ENCODE data around the gene DTNBP1.

The DTNBP1 gene

DNA sequence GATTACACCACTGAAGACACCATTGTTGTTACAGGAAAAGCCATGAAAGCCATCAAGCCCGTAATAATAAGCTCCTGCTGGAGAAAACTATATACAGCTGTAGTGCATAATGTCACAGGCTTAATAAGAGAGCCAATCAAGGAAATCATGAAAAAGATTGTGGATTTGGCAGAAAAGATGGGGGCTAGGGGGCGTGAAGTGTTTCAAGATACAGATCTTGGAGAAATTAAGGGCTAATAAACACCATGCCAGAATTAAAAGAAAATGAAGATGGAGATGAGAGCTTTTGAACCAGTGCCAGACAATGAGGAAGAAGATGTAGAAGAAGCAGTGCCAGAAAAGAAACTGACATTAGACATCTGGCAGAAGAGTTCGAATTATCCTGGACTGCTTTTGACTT, 43.2 kb upstream of the DTNBP1 start:
- Histone ChIP-seq H3K4me3 (ENCODE audit: low read length) (no peak overlapping the region), H3K27me3 (ENCODE audit: control insufficient read depth, low read length) (peaks cover 10% of the 10 kb centered on the region; the same call in 1 of the 2 replicates), H3K9me3 (ENCODE audit: control insufficient read depth, insufficient read depth, low read length) (peaks cover 5% of the 10 kb centered on the region; the same call in 1 of the 2 replicates), H4K20me1 (ENCODE audit: control insufficient read depth, insufficient read depth, low read depth, low read length) (no peaks in the 10 kb centered on the region), H3K27ac (ENCODE audit: low read depth, low read length) (no peak overlapping the region), H3K4me1 (ENCODE audit: control insufficient read depth, low read length) (no peaks in the 10 kb centered on the region), H3K4me2 (ENCODE audit: low read length) (no peak overlapping the region), H3F3A (ENCODE audit: control insufficient read depth, insufficient read depth) (no peaks in the 10 kb centered on the region), H3K36me3 (ENCODE audit: control insufficient read depth, low read length) (no peaks in the 10 kb centered on the region), H3K9me2 (replicated peaks; ENCODE audit: control insufficient read depth, low read length) (no peaks in the 10 kb centered on the region), H3K79me2 (ENCODE audit: control insufficient read depth, low read length) (no peaks in the 10 kb centered on the region)
- TF ChIP-seq, protein P1, sequence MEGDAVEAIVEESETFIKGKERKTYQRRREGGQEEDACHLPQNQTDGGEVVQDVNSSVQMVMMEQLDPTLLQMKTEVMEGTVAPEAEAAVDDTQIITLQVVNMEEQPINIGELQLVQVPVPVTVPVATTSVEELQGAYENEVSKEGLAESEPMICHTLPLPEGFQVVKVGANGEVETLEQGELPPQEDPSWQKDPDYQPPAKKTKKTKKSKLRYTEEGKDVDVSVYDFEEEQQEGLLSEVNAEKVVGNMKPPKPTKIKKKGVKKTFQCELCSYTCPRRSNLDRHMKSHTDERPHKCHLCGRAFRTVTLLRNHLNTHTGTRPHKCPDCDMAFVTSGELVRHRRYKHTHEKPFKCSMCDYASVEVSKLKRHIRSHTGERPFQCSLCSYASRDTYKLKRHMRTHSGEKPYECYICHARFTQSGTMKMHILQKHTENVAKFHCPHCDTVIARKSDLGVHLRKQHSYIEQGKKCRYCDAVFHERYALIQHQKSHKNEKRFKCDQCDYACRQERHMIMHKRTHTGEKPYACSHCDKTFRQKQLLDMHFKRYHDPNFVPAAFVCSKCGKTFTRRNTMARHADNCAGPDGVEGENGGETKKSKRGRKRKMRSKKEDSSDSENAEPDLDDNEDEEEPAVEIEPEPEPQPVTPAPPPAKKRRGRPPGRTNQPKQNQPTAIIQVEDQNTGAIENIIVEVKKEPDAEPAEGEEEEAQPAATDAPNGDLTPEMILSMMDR (IDR thresholded peaks at IDR 0.05; ENCODE audit: low read depth, low read length, poor library complexity, severe bottlenecking) = no peak
- no peak for TF ChIP-seq EZH2phosphoT487 (IDR thresholded peaks at IDR 0.05; ENCODE audit: borderline replicate concordance, low read length)

DNA sequence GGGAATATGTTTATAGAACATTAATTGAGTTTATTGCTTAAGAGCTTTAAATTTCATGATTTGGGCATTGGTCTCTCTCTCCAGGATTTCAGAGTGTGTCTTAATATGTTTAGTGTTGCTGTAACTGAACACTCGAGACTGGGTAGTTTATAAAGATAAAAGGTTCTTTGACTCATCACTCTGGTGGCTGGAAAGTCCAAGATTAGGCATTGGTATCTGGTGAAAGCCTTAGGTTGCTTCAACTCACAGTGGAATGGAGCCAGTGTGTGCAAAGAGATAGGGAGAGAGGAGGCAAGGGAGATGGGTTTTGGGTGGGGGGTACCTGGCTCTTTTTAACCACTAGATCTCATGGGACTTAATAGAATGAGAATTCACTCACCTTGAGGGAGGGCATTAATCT, 35.6 kb upstream of the DTNBP1 start:
- Histone ChIP-seq H3K4me2 (ENCODE audit: low read length) (no peak overlapping the region), H3K4me1 (ENCODE audit: control insufficient read depth, low read length) (no peaks in the 10 kb centered on the region), H4K20me1 (ENCODE audit: control insufficient read depth, insufficient read depth, low read depth, low read length) (no peaks in the 10 kb centered on the region), H3F3A (ENCODE audit: control insufficient read depth, insufficient read depth) (no peaks in the 10 kb centered on the region), H3K79me2 (ENCODE audit: control insufficient read depth, low read length) (no peaks in the 10 kb centered on the region), H3K9me3 (ENCODE audit: control insufficient read depth, insufficient read depth, low read length) (0 out of 2 replicates have a peak, but pooled peaks cover under 1% of the 10 kb centered on the region), H3K4me3 (ENCODE audit: low read length) (no peak overlapping the region), H3K36me3 (ENCODE audit: control insufficient read depth, low read length) (no peaks in the 10 kb centered on the region), H3K27ac (ENCODE audit: low read depth, low read length) (no peak overlapping the region), H3K9me2 (replicated peaks; ENCODE audit: control insufficient read depth, low read length) (no peaks in the 10 kb centered on the region), H3K27me3 (ENCODE audit: control insufficient read depth, low read length) (no peaks in the 10 kb centered on the region; the same call in 1 of the 2 replicates)
- TF ChIP-seq, protein P1 (IDR thresholded peaks at IDR 0.05; ENCODE audit: low read depth, low read length, poor library complexity, severe bottlenecking) = no peak
- TF ChIP-seq EZH2phosphoT487 (IDR thresholded peaks at IDR 0.05; ENCODE audit: borderline replicate concordance, low read length) = no peak

DNA sequence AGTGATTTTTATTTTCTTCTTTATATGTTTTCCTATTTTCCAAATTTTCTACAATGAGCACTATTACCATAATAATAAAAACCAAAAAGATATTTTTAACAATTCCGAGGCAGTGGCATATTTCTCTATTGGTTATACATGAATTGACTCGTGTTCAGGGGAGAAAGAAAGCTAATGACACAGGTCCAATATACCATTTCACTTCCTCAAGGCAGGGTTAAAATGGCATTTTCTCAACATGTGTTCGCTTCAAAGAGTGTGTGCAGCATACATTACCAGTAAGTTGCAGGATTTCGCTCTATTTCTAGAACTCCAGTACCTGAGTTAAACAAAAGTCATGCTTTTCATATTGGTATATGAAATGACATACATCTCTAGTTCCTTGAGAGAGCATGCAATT, 35.1 kb upstream of the DTNBP1 start:
- H4K20me1 ChIP-seq (ENCODE audit: control insufficient read depth, insufficient read depth, low read depth, low read length) = no peaks in the 10 kb centered on the region
- no peak overlapping the region for H3K27ac ChIP-seq (ENCODE audit: low read depth, low read length)
- H3K27me3 ChIP-seq (ENCODE audit: control insufficient read depth, low read length) = no peaks in the 10 kb centered on the region
- H3K36me3 ChIP-seq (ENCODE audit: control insufficient read depth, low read length) = no peaks in the 10 kb centered on the region
- H3K4me1 ChIP-seq (ENCODE audit: control insufficient read depth, low read length) = no peaks in the 10 kb centered on the region
- TF ChIP-seq, protein P1 (IDR thresholded peaks at IDR 0.05; ENCODE audit: low read depth, low read length, poor library complexity, severe bottlenecking) = no peak
- no peak for TF ChIP-seq EZH2phosphoT487 (IDR thresholded peaks at IDR 0.05; ENCODE audit: borderline replicate concordance, low read length)
- no peaks in the 10 kb centered on the region for H3F3A ChIP-seq (ENCODE audit: control insufficient read depth, insufficient read depth)
- H3K79me2 ChIP-seq (ENCODE audit: control insufficient read depth, low read length) = no peaks in the 10 kb centered on the region
- no peak overlapping the region for H3K4me3 ChIP-seq (ENCODE audit: low read length)
- no peaks in the 10 kb centered on the region for H3K9me3 ChIP-seq (ENCODE audit: control insufficient read depth, insufficient read depth, low read length)
- no peaks in the 10 kb centered on the region for H3K9me2 ChIP-seq (replicated peaks; ENCODE audit: control insufficient read depth, low read length)
- no peak overlapping the region for H3K4me2 ChIP-seq (ENCODE audit: low read length)
